ENCODE results near the gene PITHD1.

- TF ChIP-seq CTCF (IDR thresholded peaks at IDR 0.05) (no peak), POLR2A (IDR thresholded peaks at IDR 0.05) (no peak)
Measured at GRCh38 chr1:23836037-23836436, 57.8 kb downstream of the PITHD1 start.
